Tibial nerve (tissue), 4 donors: ENCODE measurements around the gene LHFPL2. TPM values are rescaled to one million over a fixed set of nuclear protein-coding genes. Genes with fewer than 3 reads are reported as not detected.
"Not testable (repeated sequence)": the region's sequence is repeated elsewhere in the genome, so short reads cannot be mapped to it uniquely, and the experiment has no call there.

Experiments used
- DNase-seq, 2 donors: peaks; one replicate each; pipeline ENCODE4 v3.0.0-alpha.2; 2019; ENCODE audit warnings: low spot score in 2 of 2
- H3K27ac ChIP-seq, 4 donors: fragments of 200-600 bp; sonication (generic) in 3 of 4; one replicate each; pipeline ENCODE4 v1.5.1; 2017 to 2019; ENCODE audit warnings: mild to moderate bottlenecking in 1 of 4
- H3K27me3 ChIP-seq, 2 donors: fragments of 200-600 bp; sonication (generic) in 1 of 2; one replicate each; pipeline versions ENCODE4 v1.5.1 to v1.6.0; 2017 to 2019
- H3K36me3 ChIP-seq, 3 donors: fragments of 200-600 bp; sonication (generic); one replicate each; pipeline ENCODE4 v1.5.1; 2018 to 2019
- H3K4me1 ChIP-seq, 4 donors: fragments of 200-600 bp; sonication (generic) in 3 of 4; one replicate each; pipeline ENCODE4 v1.5.1; 2017 to 2019
- H3K4me3 ChIP-seq, 4 donors: fragments of 200-600 bp; sonication (generic) in 3 of 4; one replicate each; pipeline ENCODE4 v1.5.1; 2017 to 2019; ENCODE audit warnings: mild to moderate bottlenecking in 1 of 4, moderate library complexity in 1 of 4
- H3K9me3 ChIP-seq, 4 donors: fragments of 200-600 bp; sonication (generic) in 3 of 4; one replicate each; pipeline ENCODE4 v1.5.1; 2017 to 2019
- CTCF ChIP-seq, 5 experiments: fragments of 200-600 bp in 3 of 5; fragments of 450-650 bp in 2 of 5; sonication (generic) in 3 of 5; IDR thresholded peaks; one replicate each; pipeline ENCODE4 v1.5.1; 2016 to 2019; ENCODE audit warnings: antibody characterized with exemption in 5 of 5, mild to moderate bottlenecking in 3 of 5, moderate library complexity in 2 of 5
- EP300 ChIP-seq, 2 donors: sonication (generic); formaldehyde crosslinking; IDR thresholded peaks; one replicate each; pipeline ENCODE4 v1.6.1; 2017; ENCODE audit warnings: antibody characterized with exemption in 2 of 2, mild to moderate bottlenecking in 1 of 2
- POLR2A ChIP-seq, 2 donors: fragments of 450-650 bp; IDR thresholded peaks; one replicate each; pipeline ENCODE4 v1.6.1; 2017; ENCODE audit warnings: antibody characterized with exemption in 2 of 2, mild to moderate bottlenecking in 2 of 2, moderate library complexity in 2 of 2
- WGBS, 2 donors: methylation state at CpG; one replicate each; pipeline ENCODE4 v1.1.5; 2018; 5-methylcytosine and 5-hydroxymethylcytosine counted together
- total RNA-seq, 4 donors: library from RNA; depleted of rRNA; stranded (reverse); fragments of >200 nt; gene quantifications; one replicate each; pipeline ENCODE4 v1.1.0, GENCODE V29; 2016

The LHFPL2 gene
- total RNA-seq, 4 donors from 2014 or later, result 19.7 to 48.9 (median 27.4) TPM

- 92% methylated on average over 3 of the region's 3 CpGs for whole genome bisulfite sequencing, 2 donors
- Histone ChIP-seq H3K27ac (peak overlapping the region in 1 of 4 donors; percentile 35), H3K36me3 (peaks cover 0 to 19% (median 0%) of the 10 kb centered on the region in 3 donors), H3K9me3 (peaks cover 0 to 5% (median 0%) of the 10 kb centered on the region in 4 donors), H3K4me3 (no peak overlapping the region), H3K4me1 (peaks cover 0 to 56% (median 5%) of the 10 kb centered on the region in 4 donors), H3K27me3 (no peaks in the 10 kb centered on the region)
- TF ChIP-seq POLR2A (IDR thresholded peaks at IDR 0.05) (no peak), CTCF (IDR thresholded peaks at IDR 0.05) (no peak), EP300 (IDR thresholded peaks at IDR 0.05) (no peak)
- no peak for DNase-seq
Measured at GRCh38 chr5:78622302-78622971, 26.1 kb downstream of the LHFPL2 start.

GRCh38 chr5:78621291-78621738, 27.3 kb downstream of the LHFPL2 start:
- Histone ChIP-seq H3K27ac (no peak overlapping the region), H3K36me3 (peaks cover 0 to 19% (median 0%) of the 10 kb centered on the region in 3 donors), H3K27me3 (no peaks in the 10 kb centered on the region), H3K4me1 (peaks cover 0 to 45% (median 3%) of the 10 kb centered on the region in 4 donors), H3K4me3 (no peak overlapping the region), H3K9me3 (peaks cover 0 to 5% (median 0%) of the 10 kb centered on the region in 4 donors)
- DNase-seq, result no peak
- TF ChIP-seq POLR2A (IDR thresholded peaks at IDR 0.05) (no peak), EP300 (IDR thresholded peaks at IDR 0.05) (no peak)
- 22 to 28% methylated on average over 3 of the region's 3 CpGs for WGBS, 2 donors

GRCh38 chr5:78620119-78620518, 28.5 kb downstream of the LHFPL2 start:
- H3K9me3 ChIP-seq, H3K27ac ChIP-seq, H3K4me3 ChIP-seq, DNase-seq, H3K27me3 ChIP-seq: not testable (repeated sequence)
- 98 to 99% methylated on average over 4 of the region's 4 CpGs for WGBS, 2 donors
- peaks cover 0 to 19% (median 0%) of the 10 kb centered on the region in 3 donors for H3K36me3 ChIP-seq
- H3K4me1 ChIP-seq, result peaks cover 0 to 34% (median 3%) of the 10 kb centered on the region in 4 donors

GRCh38 chr5:78618303-78618702, 30.3 kb downstream of the LHFPL2 start:
- WGBS, 2 donors, result 89 to 98% methylated on average over 10 of the region's 10 CpGs
- TF ChIP-seq EP300 (IDR thresholded peaks at IDR 0.05) (no peak), POLR2A (IDR thresholded peaks at IDR 0.05) (no peak), CTCF (IDR thresholded peaks at IDR 0.05) (no peak)
- H3K9me3 ChIP-seq, result peaks cover 0 to 5% (median 0%) of the 10 kb centered on the region in 4 donors
- no peak overlapping the region for H3K27ac ChIP-seq
- H3K27me3 ChIP-seq, result no peaks in the 10 kb centered on the region
- peaks cover 0 to 15% (median under 1%) of the 10 kb centered on the region in 4 donors for H3K4me1 ChIP-seq
- H3K4me3 ChIP-seq, result no peak overlapping the region
- no peak for DNase-seq
- peaks cover 0 to 19% (median 0%) of the 10 kb centered on the region in 3 donors for H3K36me3 ChIP-seq

- Histone ChIP-seq H3K36me3 (peaks cover 0 to 19% (median 0%) of the 10 kb centered on the region in 3 donors), H3K9me3 (peaks cover 0 to 5% (median 0%) of the 10 kb centered on the region in 4 donors), H3K27me3 (no peaks in the 10 kb centered on the region), H3K4me3 (no peak overlapping the region), H3K27ac (no peak overlapping the region), H3K4me1 (peaks cover 0 to 21% (median 6%) of the 10 kb centered on the region in 4 donors)
- WGBS, 2 donors, result 67 to 82% methylated on average over 1 of the region's 1 CpG
- DNase-seq, result no peak
- no peak for TF ChIP-seq EP300 (IDR thresholded peaks at IDR 0.05)
- TF ChIP-seq CTCF (IDR thresholded peaks at IDR 0.05), result no peak
- no peak for TF ChIP-seq POLR2A (IDR thresholded peaks at IDR 0.05)
Measured at GRCh38 chr5:78615697-78616096, 32.9 kb downstream of the LHFPL2 start.

- DNase-seq, result no peak
- H3K27ac ChIP-seq, result no peak overlapping the region
- no peak overlapping the region for H3K4me3 ChIP-seq
- TF ChIP-seq EP300 (IDR thresholded peaks at IDR 0.05) (no peak), POLR2A (IDR thresholded peaks at IDR 0.05) (no peak)
- H3K27me3 ChIP-seq, result no peaks in the 10 kb centered on the region
- peaks cover 0 to 30% (median 6%) of the 10 kb centered on the region in 4 donors for H3K4me1 ChIP-seq
- H3K9me3 ChIP-seq, result no peaks in the 10 kb centered on the region
- H3K36me3 ChIP-seq, result peaks cover 0 to 13% (median 0%) of the 10 kb centered on the region in 3 donors
Measured at GRCh38 chr5:78614816-78615215, 33.8 kb downstream of the LHFPL2 start.
